Right atrium auricular region (tissue), 2 donors: ENCODE results near the gene TMEM109. TPM values are rescaled to one million over a fixed set of nuclear protein-coding genes. Genes with fewer than 3 reads are reported as not detected.

Experiments used
- DNase-seq: peaks from one replicate; pipeline ENCODE4 v3.0.0-alpha.2; 2019; ENCODE audit warnings: low spot score
- H3K27ac ChIP-seq, 2 donors: fragments of 200-600 bp; sonication (generic); 1 replicate in 1 of 2; 2 replicates in 1 of 2; pipeline ENCODE4 v1.5.1; 2016 to 2019
- H3K27me3 ChIP-seq, 2 donors: fragments of 200-600 bp; sonication (generic); one replicate each; pipeline versions ENCODE4 v1.5.1 to v1.6.0; 2017 to 2019
- H3K36me3 ChIP-seq: fragments of 200-600 bp; sonication (generic); one replicate; pipeline ENCODE4 v1.5.1; 2016
- H3K4me1 ChIP-seq, 2 donors: fragments of 200-600 bp; sonication (generic); one replicate each; pipeline versions ENCODE4 v1.5.1 to v1.6.0; 2017 to 2019
- H3K4me3 ChIP-seq, 2 donors: fragments of 200-600 bp; sonication (generic); 1 replicate in 1 of 2; 2 replicates in 1 of 2; pipeline ENCODE4 v1.5.1; 2017 to 2019; ENCODE audit warnings: mild to moderate bottlenecking in 1 of 2, moderate library complexity in 1 of 2
- H3K9me3 ChIP-seq, 2 donors: fragments of 200-600 bp; sonication (generic); one replicate each; pipeline ENCODE4 v1.5.1; 2019
- CTCF ChIP-seq, 2 donors: fragments of 200-600 bp; sonication (generic); IDR thresholded peaks; one replicate each; pipeline ENCODE4 v1.5.1; 2019; ENCODE audit warnings: antibody characterized with exemption in 2 of 2
- total RNA-seq, 2 donors: library from RNA; depleted of rRNA; stranded (reverse); fragments of >200 nt; gene quantifications; one replicate each; pipeline ENCODE4 v1.1.0, GENCODE V29; 2016

Gene TMEM109
- total RNA-seq, 2 donors from 2014 or later, result 119 to 124 TPM

GRCh38 chr11:60968223-60968622 is 54.3 kb downstream of the TMEM109 start:
- H3K9me3 ChIP-seq, result no peaks in the 10 kb centered on the region
- no peak for DNase-seq
- no peak overlapping the region for H3K27ac ChIP-seq
- no peak overlapping the region for H3K4me3 ChIP-seq
- no peak for TF ChIP-seq CTCF (IDR thresholded peaks at IDR 0.05)
- H3K4me1 ChIP-seq, result no peaks in the 10 kb centered on the region
- no peaks in the 10 kb centered on the region for H3K36me3 ChIP-seq
- H3K27me3 ChIP-seq, result no peaks in the 10 kb centered on the region

- Histone ChIP-seq H3K4me1 (no peaks in the 10 kb centered on the region), H3K4me3 (no peak overlapping the region), H3K27me3 (no peaks in the 10 kb centered on the region), H3K36me3 (no peaks in the 10 kb centered on the region), H3K27ac (no peak overlapping the region), H3K9me3 (no peaks in the 10 kb centered on the region)
- peak; percentile 80 to 88 for TF ChIP-seq CTCF (IDR thresholded peaks at IDR 0.05)
- no peak for DNase-seq
These were observed 56.4 kb downstream of the TMEM109 start for GRCh38 chr11:60970369-60970774.

- Histone ChIP-seq H3K4me1 (no peaks in the 10 kb centered on the region), H3K27ac (no peak overlapping the region)
- DNase-seq, result no peak
These were observed 56.9 kb downstream of the TMEM109 start for GRCh38 chr11:60970890-60971289.

DNA sequence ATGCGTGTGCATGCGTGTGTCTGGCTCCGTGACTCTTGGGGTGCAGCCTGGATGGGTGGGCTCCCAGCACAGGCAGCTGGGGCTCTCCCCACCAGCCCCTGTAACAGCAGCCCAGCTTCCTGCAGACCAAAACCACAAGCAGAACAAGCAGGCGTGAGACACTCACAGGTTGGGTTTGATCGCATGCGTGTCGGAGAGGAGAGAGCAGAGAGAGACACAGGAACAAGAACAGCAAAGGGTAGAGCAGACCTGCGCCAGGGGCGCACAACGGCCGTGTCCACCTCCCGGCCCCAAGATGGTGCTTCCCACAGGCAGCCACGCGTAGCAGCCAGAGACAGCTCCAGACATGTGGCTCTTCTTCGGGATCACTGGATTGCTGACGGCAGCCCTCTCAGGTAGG is 57.6 kb downstream of the TMEM109 start, which contains the start of gene CD6:
CD6 (plus strand) TSS at position 161 of the 400 bp plus-strand sequence; CDS start at position 347, 186 bp downstream.
- Histone ChIP-seq H3K4me3 (no peak within 1 kb of the TSS), H3K36me3 (no peaks in the 10 kb centered on the region), H3K27ac (no peak within 1 kb of the TSS), H3K4me1 (no peaks in the 10 kb centered on the region), H3K27me3 (no peaks in the 10 kb centered on the region), H3K9me3 (no peaks in the 10 kb centered on the region)
- no peak for TF ChIP-seq CTCF (IDR thresholded peaks at IDR 0.05)
- no peak for DNase-seq

More at GRCh38 chr11:60970890-60971289, 56.9 kb downstream of the TMEM109 start:
- Histone ChIP-seq H3K36me3 (no peaks in the 10 kb centered on the region), H3K27me3 (no peaks in the 10 kb centered on the region), H3K9me3 (no peaks in the 10 kb centered on the region), H3K4me3 (no peak overlapping the region)
- no peak for TF ChIP-seq CTCF (IDR thresholded peaks at IDR 0.05)

DNA sequence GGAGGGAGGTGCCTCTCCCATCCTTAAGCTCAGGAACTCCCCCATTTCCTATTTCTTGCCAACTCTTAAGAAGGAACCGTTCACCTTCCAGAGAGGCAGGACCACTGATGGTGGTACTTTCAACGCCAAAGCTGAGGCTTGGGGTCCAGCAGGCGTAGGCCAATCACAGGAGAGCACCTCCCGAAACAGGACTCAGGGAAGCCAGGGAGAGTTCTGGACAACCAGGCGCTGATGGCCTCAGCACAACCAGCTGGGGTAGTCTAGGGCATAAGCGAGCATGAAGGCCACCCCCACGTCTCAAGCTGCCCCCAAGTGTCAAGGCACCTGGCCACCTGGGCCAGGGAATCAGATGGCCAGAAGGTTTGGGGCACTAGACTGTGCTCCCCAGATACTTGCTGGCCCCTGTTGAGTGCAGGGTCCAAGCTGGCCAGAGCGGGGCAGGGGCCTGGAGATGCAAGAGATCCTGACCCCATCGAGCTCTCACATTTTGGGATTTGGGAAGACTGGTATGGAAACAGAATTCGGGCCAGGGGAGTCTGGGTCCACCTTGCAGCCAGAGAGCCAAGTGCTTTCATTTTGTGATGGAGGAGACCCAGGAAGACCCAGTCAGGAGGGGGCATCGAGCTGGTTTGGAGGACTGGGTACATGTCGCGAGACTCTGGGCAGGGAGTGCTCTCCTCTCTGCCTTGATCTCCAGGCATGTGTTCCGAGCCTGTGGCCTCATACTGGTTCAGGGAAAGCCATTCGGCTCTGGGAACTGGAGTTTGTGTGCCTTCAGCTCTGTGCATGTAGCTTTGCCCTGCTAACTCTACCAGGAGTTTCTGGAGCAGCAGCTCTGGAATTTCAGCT is 58.4 kb downstream of the TMEM109 start:
- TF ChIP-seq CTCF (IDR thresholded peaks at IDR 0.05), result no peak
- Histone ChIP-seq H3K9me3 (no peaks in the 10 kb centered on the region), H3K4me3 (no peak overlapping the region)

More for the DNA sequence above, 58.4 kb downstream of the TMEM109 start:
- Histone ChIP-seq H3K27me3 (no peaks in the 10 kb centered on the region), H3K27ac (no peak overlapping the region), H3K36me3 (no peaks in the 10 kb centered on the region), H3K4me1 (no peaks in the 10 kb centered on the region)
- no peak for DNase-seq

Other genes starting within 250 kb of the TMEM109 start
- gene MS4A8, start 214.5 kb upstream of the TMEM109 start, total RNA-seq, result not detected
- not detected for gene MS4A18, start 189.4 kb upstream of the TMEM109 start, total RNA-seq
- not detected for gene MS4A15, start 157.3 kb upstream of the TMEM109 start, total RNA-seq
- not detected for gene MS4A10, start 128.8 kb upstream of the TMEM109 start, total RNA-seq
- gene CCDC86, start 72.0 kb upstream of the TMEM109 start, total RNA-seq, result 10 to 100 TPM in 1 of 2 donors, 1 to 10 TPM in 1; 9.1 to 10.2 TPM
- gene PTGDR2, start 58.2 kb upstream of the TMEM109 start, total RNA-seq, result 1 to 10 TPM in 1 of 2 donors, not detected in 1; 1.3 TPM
- gene ZP1, start 46.6 kb upstream of the TMEM109 start, total RNA-seq, result not detected
- gene PRPF19, start 7.6 kb upstream of the TMEM109 start, total RNA-seq, result 10 to 100 TPM; 20.3 to 46.2 TPM
- gene TMEM132A, start 10.3 kb downstream of the TMEM109 start, total RNA-seq, result 1 to 10 TPM; 7.5 to 8.4 TPM
- 10 to 100 TPM; 12.9 to 17.5 TPM for gene SLC15A3, start 38.0 kb downstream of the TMEM109 start, total RNA-seq
- under 1 TPM; 0.48 to 0.79 TPM for gene CD6, start 57.5 kb downstream of the TMEM109 start, total RNA-seq
- gene CD5, start 188.3 kb downstream of the TMEM109 start, total RNA-seq, result 1 to 10 TPM in 1 of 2 donors, under 1 TPM in 1; 0.75 to 1.6 TPM
- gene VPS37C, start 247.3 kb downstream of the TMEM109 start, total RNA-seq, result 10 to 100 TPM; 12.9 to 28.8 TPM